ENCODE data around the gene ADGRF5.

ADGRF5 gene

DNA sequence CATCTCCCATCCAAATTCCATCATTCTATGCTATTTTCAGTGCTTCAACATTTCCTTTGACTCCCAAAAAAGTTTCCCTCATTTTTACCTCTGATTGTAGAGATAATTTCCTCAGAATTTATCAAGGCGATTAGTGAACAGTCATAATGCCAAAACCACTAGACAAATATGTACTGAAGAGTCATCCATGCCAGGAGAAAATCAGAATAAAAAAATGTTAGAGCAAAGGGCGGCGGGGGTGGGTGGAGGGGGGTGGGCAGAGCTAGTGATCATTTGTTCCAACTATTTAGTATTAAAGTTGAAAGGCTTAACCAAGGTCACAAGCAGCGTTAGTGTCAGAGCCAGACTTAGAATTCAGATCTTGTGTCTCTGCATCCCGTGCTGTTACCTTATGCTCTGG, 5.3 kb upstream of the ADGRF5 start:
- no peak for DNase-seq

- no peak for DNase-seq
These were observed 4.7 kb upstream of the ADGRF5 start for GRCh38 chr6:46926481-46926880.

- no peak for DNase-seq
These were observed 4.0 kb upstream of the ADGRF5 start for GRCh38 chr6:46925563-46926253.

DNA sequence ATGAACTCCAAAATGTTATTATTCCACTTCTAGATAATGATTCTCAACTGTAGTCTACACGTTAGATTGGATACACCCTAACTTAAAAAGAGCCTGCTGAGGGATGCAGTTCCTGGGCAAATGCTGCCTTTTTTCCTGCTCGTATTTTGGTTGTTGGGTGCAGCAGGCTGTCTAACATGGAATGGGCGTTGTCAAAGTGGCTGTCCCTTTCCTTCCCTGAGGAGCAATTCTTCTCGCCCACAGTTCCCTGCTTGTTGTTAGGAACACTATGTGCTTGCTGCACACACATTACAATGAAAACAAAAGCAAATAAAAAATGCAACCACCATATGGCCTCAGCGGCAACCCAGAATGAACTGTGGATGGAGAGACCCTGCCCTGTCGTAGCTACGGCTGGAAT, 1.7 kb upstream of the ADGRF5 start:
- DNase-seq, result no peak

- DNase-seq, result no peak
These were observed 679 bp downstream of the ADGRF5 start for GRCh38 chr6:46921059-46921458.

DNA sequence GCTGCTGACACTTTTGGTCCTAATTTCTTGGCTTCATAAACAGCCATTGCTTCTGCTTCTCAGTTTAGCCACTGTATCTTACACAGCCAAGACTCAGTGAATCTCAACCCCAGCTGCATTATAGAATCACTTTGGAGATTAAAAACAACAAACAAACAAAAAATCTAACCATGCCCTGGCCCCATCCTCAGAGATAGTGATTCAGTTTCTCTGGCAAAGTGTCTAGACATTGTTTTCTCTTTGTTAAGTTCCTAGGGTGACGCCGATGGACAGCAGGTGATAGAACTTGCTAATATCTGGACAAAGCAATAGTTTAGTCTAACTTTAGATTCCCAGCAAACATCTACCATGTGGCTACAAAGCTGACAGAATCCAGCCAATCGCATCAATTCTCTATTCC, 2.9 kb downstream of the ADGRF5 start:
- no peak for DNase-seq

GRCh38 chr6:46917002-46917545, 4.7 kb downstream of the ADGRF5 start:
- no peak for DNase-seq

- DNase-seq, result no peak
These were observed 5.9 kb downstream of the ADGRF5 start for GRCh38 chr6:46915866-46916265.

DNA sequence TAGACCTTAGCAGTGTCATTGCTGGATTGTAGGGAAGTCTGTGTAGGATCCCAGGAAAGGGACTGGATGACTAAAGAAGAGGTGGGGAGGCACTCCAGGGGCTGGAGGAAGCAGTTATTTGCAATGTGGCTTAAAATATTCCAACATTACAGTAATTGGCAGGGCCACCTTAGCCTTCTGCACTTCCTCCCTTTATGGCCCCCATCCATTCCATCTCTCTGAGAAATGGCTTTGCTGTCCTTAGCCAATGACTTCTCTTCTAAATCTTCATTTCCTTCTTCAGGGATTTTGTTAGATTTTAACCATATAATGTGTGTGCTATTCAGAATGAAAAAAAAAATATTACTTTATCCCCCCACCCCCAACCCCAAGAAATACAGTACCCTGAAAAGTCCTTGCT, 6.4 kb downstream of the ADGRF5 start:
- DNase-seq, result no peak

- DNase-seq, result no peak
These were observed 7.4 kb downstream of the ADGRF5 start for GRCh38 chr6:46914279-46914810.

DNA sequence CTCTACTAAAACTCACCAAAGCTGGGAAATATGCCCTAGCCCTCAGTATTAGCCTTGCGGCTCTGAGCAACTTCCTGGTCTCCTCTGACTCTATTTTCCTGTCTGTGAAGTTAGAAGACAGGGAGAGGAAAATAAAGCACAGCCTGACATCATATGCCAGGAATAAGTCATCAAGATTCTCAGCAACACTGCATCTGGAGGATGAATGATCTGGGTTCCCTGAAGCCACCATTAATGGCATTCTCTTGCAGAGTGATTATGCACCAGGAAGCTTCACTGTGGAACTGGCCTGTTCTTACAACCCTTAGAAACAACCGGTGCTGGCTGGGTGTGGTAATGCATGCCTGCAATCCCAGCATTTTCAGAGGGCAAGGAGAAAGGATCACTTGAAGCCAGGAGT, 12.4 kb downstream of the ADGRF5 start:
- DNase-seq, result no peak

- no peak for DNase-seq
These were observed 15.0 kb downstream of the ADGRF5 start for GRCh38 chr6:46906776-46907175.

GRCh38 chr6:46904117-46904516, 17.6 kb downstream of the ADGRF5 start:
- DNase-seq, result no peak

GRCh38 chr6:46903175-46903574, 18.6 kb downstream of the ADGRF5 start:
- DNase-seq, result no peak

DNA sequence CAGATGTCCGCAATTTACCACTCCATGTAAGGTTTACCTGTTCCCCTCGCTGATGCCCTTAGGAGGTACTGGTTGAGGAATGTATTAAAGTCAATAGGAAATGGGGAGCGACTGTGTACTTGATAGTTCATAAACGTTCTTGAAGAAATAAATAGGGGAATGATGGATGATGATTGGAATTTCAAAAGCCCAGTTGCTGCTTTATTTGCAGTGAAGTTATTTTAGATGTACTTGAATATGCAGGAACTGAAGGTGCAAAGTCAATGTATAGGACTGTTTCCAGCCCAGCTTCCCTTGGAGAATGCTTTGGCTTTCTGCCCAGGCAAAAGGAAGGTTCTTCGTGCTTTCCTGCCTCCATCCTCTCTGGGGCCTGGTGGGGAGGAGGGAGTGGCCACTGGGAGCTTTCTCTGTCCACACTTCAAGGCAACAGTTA, 19.8 kb downstream of the ADGRF5 start:
- DNase-seq, result no peak

- DNase-seq, result no peak
These were observed 21.5 kb downstream of the ADGRF5 start for GRCh38 chr6:46900266-46900665.

DNA sequence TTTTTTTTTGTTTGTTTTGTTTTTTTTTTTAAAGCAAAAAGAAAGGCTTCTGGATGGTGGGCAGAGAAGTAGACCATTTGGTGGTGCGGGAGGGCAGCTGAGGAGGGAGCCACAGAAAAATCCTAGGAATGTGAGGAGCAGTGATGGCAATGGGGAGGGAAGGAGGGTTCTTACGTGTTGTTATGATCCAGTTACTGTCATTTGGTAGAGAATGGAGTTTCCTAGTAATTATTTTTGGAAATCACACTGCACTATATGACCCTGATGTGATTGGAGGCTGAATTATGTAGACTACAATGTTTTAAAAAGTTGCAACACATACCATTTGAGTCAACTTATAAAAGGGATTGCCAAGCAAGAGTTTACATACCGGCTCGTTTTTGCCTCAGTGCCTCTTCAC, 22.1 kb downstream of the ADGRF5 start:
- DNase-seq, result no peak

- DNase-seq, result no peak
These were observed 23.7 kb downstream of the ADGRF5 start for GRCh38 chr6:46898006-46898405.

- no peak for DNase-seq
These were observed 24.9 kb downstream of the ADGRF5 start for GRCh38 chr6:46896871-46897270.

- no peak for DNase-seq
These were observed 25.8 kb downstream of the ADGRF5 start for GRCh38 chr6:46895930-46896329.

GRCh38 chr6:46894433-46894832, 27.3 kb downstream of the ADGRF5 start:
- no peak for DNase-seq

DNA sequence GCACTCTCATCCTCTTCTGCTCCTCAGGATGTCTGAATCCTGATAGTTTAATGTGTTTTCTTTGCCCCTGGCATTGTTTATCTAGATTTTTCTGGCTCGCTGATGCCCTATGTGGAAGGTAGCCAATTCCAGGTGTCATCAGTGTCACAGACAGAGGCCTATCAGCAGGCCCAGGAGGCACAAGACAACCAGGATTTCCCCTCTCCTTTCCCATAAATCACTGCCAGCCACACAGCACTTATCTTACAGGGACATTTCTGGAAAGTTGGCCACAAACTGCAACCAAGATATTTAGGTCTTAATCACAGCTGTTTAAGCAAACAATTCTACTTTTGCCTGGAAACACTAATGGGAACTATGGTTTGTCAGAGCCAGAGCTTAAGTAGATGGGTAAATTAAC, 28.1 kb downstream of the ADGRF5 start:
- DNase-seq, result no peak

GRCh38 chr6:46891252-46891795, 30.4 kb downstream of the ADGRF5 start:
- no peak for DNase-seq

GRCh38 chr6:46888578-46888977, 33.2 kb downstream of the ADGRF5 start:
- no peak for DNase-seq

DNA sequence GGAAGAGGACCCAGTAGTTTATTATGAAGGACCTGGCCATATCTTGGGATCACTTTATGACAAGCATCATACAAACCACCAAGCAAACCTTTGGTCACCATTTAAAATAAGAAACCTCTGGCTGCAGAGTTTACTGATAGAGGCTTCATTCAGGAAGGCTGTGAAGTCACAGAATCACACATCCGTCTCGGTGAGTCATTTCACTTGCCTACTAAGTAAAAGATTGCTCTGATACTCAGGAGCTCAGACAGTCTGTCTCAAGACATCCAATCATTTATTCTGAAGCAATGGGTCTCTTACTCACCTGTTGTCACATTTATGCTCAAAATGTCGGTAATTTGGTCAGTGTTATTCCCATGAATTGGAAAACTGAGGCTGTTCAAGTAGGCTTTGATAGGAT, 33.7 kb downstream of the ADGRF5 start:
- DNase-seq, result no peak

Data from NCI-H1092 (cell line).